Measurements from ENCODE around the gene ABCA3. TPM values are rescaled to one million over a fixed set of nuclear protein-coding genes. Genes with fewer than 3 reads are reported as not detected.

The ABCA3 gene
- total and polyA plus RNA-seq, 7 donors, result 0.46 to 21.3 (median 4.9) TPM

DNA sequence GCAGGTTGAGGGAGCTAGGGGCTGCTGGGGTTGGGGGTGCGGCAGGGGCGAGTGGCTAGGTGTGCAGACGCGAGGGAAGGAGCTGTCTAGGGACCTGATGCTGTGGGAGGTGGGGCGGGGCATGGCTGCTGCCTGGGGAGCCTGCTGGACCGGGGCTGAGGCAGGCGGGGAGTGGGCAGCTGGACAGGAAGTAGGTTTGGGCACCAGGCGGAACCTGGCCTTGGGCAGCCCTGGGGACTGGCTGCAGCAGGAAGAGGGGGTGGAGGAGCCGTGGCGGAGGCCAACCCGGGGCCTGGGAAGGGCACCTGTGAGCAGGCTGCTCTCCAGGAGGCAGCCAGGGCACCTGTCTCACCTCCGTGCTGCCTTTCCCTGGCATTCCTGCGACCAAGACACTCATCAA lies 110.2 kb downstream of the ABCA3 start:
- H3K27me3 ChIP-seq, result peaks cover 0 to 23% (median 0%) of the 10 kb centered on the region in 3 donors
- peaks cover 62 to 84% (median 70%) of the 10 kb centered on the region in 4 donors for H3K36me3 ChIP-seq
- TF ChIP-seq EP300 (IDR thresholded peaks at IDR 0.05), result no peak
- TF ChIP-seq, protein P1, sequence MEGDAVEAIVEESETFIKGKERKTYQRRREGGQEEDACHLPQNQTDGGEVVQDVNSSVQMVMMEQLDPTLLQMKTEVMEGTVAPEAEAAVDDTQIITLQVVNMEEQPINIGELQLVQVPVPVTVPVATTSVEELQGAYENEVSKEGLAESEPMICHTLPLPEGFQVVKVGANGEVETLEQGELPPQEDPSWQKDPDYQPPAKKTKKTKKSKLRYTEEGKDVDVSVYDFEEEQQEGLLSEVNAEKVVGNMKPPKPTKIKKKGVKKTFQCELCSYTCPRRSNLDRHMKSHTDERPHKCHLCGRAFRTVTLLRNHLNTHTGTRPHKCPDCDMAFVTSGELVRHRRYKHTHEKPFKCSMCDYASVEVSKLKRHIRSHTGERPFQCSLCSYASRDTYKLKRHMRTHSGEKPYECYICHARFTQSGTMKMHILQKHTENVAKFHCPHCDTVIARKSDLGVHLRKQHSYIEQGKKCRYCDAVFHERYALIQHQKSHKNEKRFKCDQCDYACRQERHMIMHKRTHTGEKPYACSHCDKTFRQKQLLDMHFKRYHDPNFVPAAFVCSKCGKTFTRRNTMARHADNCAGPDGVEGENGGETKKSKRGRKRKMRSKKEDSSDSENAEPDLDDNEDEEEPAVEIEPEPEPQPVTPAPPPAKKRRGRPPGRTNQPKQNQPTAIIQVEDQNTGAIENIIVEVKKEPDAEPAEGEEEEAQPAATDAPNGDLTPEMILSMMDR (IDR thresholded peaks at IDR 0.05), result no peak
- no peak for TF ChIP-seq POLR2A (IDR thresholded peaks at IDR 0.05)
- TF ChIP-seq POLR2AphosphoS5 (IDR thresholded peaks at IDR 0.05), result no peak
- intact Hi-C loops (cut with DNase I), result no loop called here
- H3K27ac ChIP-seq, result no peak overlapping the region
- DNase-seq, result no peak
- H3K9me3 ChIP-seq, result no peaks in the 10 kb centered on the region
- WGBS, 2 donors, result 92% methylated on average over 13 of the region's 13 CpGs
- H3K4me3 ChIP-seq, result no peak overlapping the region
- H3K4me1 ChIP-seq, result peaks cover 0 to 13% (median 11%) of the 10 kb centered on the region in 4 donors

DNA sequence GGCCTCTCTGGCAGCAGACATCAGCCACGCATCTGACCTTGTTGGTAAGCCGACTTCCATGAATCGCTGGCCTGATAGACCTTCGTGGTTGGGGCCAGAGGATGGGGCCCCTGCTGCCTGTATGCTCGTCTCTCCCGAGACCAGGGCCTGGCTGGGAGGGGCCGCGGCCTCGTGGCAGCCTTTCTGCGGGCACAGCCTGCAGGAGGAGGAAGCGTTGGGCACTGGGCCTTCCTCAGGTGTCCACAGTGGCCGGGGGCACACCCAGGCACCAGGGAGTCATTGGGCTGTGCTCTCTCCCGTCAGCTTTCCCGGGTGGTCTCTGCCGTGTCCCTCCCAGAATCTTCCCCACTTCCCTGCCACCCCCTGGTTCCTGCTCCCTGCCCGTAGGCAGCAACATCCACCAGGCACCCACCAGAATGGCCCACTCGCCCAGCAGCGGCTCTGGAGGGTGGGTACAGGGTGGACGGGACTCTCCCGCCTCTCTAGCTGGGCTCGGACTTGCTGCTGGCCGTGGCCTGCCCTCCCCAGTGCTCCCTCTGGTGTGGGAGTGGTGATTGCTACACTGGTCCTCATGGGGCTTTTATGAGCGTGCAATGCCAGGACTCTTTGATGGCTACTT lies 110.8 kb downstream of the ABCA3 start:
- intact Hi-C loops (cut with DNase I), result no loop called here
- Histone ChIP-seq H3K36me3 (peaks cover 55 to 78% (median 64%) of the 10 kb centered on the region in 4 donors), H3K27me3 (peaks cover 0 to 18% (median 0%) of the 10 kb centered on the region in 3 donors), H3K4me1 (peaks cover 0 to 20% (median 17%) of the 10 kb centered on the region in 4 donors), H3K9me3 (no peaks in the 10 kb centered on the region), H3K27ac (no peak overlapping the region), H3K4me3 (no peak overlapping the region)
- WGBS, 2 donors, result 94 to 95% methylated on average over 23 of the region's 23 CpGs
- TF ChIP-seq, protein P1 (IDR thresholded peaks at IDR 0.05), result no peak
- no peak for TF ChIP-seq POLR2A (IDR thresholded peaks at IDR 0.05)
- no peak for TF ChIP-seq EP300 (IDR thresholded peaks at IDR 0.05)
- no peak for TF ChIP-seq POLR2AphosphoS5 (IDR thresholded peaks at IDR 0.05)
- no peak for DNase-seq

DNA sequence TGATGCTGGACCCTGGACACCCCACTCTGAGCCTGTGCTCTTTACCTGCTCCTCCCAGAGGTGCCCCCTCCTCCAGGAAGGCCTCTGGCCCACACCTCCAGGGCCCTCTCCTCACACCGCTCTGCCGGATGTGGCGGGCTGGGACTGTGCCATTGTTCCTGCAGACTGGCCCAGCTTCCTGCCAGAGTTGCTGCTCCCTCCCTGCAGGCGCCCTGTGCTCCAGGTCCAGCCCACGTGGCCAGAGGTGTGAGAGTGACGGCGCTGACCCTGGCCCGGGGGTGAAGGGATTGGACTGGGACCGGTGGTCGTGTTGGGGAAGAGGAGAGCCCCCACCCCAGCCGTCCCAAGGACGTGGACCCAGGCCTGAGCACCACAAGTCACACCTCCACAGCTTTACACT lies 111.4 kb downstream of the ABCA3 start:
- intact Hi-C loops (cut with DNase I), result no loop called here
- H3K36me3 ChIP-seq, result peaks cover 49 to 71% (median 57%) of the 10 kb centered on the region in 4 donors
- TF ChIP-seq, protein P1 (IDR thresholded peaks at IDR 0.05), result no peak
- no peak for TF ChIP-seq POLR2AphosphoS5 (IDR thresholded peaks at IDR 0.05)
- no peak for DNase-seq
- peaks cover 0 to 26% (median 24%) of the 10 kb centered on the region in 4 donors for H3K4me1 ChIP-seq
- H3K9me3 ChIP-seq, result no peaks in the 10 kb centered on the region
- H3K27ac ChIP-seq, result no peak overlapping the region
- H3K27me3 ChIP-seq, result peaks cover 0 to 11% (median 0%) of the 10 kb centered on the region in 3 donors
- WGBS, 2 donors, result 90 to 93% methylated on average over 12 of the region's 12 CpGs
- H3K4me3 ChIP-seq, result no peak overlapping the region

DNA sequence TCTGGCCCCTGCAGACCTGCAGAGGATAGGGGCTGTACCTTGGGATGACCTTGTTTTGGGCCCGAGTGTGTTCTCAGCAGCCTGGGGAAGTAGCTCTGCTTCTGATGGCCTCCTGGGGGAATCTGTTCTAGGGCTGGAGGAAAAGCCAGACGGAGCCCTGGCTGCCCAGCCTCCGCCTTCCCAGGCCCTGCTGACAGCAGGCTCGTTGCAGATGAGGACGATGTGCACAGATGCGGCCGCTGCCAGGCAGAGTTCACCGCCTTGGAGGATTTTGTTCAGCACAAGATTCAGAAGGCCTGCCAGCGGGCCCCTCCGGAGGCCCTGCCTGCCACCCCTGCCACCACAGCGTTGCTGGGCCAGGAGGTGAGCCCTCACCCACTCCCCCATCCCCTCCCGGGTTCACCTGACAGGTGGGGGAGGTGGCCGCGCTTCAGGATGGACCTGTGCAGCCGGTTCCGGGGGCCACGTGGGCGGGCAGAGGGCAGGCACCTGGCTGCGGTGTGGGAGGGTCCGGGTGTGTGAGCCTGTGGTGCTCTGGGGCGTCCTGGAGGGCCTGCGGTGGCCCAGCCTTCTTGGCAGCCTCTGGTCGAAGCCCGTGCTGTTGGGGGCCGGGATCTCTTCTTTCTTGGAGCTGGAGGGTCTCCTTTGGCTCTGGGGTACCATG lies 112.2 kb downstream of the ABCA3 start:
- intact Hi-C loops (cut with DNase I), result no loop called here
- TF ChIP-seq POLR2AphosphoS5 (IDR thresholded peaks at IDR 0.05), result no peak
- Histone ChIP-seq H3K4me1 (peaks cover 0 to 28% (median 25%) of the 10 kb centered on the region in 4 donors), H3K9me3 (no peaks in the 10 kb centered on the region), H3K4me3 (no peak overlapping the region), H3K27ac (no peak overlapping the region), H3K27me3 (peaks cover 0 to 5% (median 0%) of the 10 kb centered on the region in 3 donors), H3K36me3 (peaks cover 41 to 63% (median 49%) of the 10 kb centered on the region in 4 donors)
- 91 to 93% methylated on average over 25 of the region's 25 CpGs for WGBS, 2 donors
- no peak for DNase-seq

DNA sequence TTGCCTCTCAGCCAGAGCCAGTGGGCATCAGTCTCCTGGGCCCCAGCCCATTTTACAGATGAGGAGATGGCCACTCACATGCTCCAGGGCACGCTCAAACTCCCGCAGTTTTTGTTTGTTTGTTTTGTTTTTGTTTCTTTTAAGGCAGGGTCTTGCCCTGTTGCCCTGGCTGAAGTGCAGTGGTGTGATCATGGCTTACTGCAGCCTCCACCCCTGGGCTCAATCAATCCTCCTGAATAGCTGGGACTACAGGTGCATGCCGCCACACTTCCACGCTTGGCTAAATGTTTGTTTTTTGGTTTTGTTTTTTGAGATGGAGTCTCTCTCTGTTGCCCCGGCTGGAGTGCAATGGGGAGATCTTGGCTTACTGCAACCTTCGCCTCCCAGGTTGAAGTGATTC lies 113.6 kb downstream of the ABCA3 start:
- intact Hi-C loops (cut with DNase I), result no loop called here
- WGBS, 2 donors, result 87 to 95% methylated on average over 6 of the region's 6 CpGs
- peaks cover 27 to 49% (median 35%) of the 10 kb centered on the region in 4 donors for H3K36me3 ChIP-seq
- H3K27me3 ChIP-seq, result no peaks in the 10 kb centered on the region
- TF ChIP-seq EP300 (IDR thresholded peaks at IDR 0.05), result no peak
- no peak for TF ChIP-seq POLR2AphosphoS5 (IDR thresholded peaks at IDR 0.05)
- no peak overlapping the region for H3K4me3 ChIP-seq
- peaks cover 0 to 33% (median 26%) of the 10 kb centered on the region in 4 donors for H3K4me1 ChIP-seq
- no peak overlapping the region for H3K27ac ChIP-seq
- DNase-seq, result no peak
- H3K9me3 ChIP-seq, result no peaks in the 10 kb centered on the region

Data from sigmoid colon (tissue), 7 donors.